GM12878 (cell line): ENCODE results near the gene BBX.

Experiments used
- NFIC ChIP-seq: IDR thresholded peaks from 2 replicates; pipeline ENCODE4 v1.6.1; 2012; ENCODE audit warnings: low read depth, mild to moderate bottlenecking, inconsistent platforms, low read length, moderate library complexity
- RCOR1 ChIP-seq: conservative IDR thresholded peaks from 2 replicates; pipeline ENCODE4 v1.6.1; 2012; ENCODE audit warnings: low read depth, low read length, improper control_type of control experiment
- ZNF24 ChIP-seq: fragments of 450-650 bp; IDR thresholded peaks from 2 replicates; pipeline ENCODE4 v1.6.1; 2017; ENCODE audit warnings: antibody characterized with exemption, mild to moderate bottlenecking
- TF ChIP-seq, protein P1 (sequence below): IDR thresholded peaks from 2 replicates; pipeline ENCODE4 v1.6.1; 2012; ENCODE audit warnings: low read depth, low read length, improper control_type of control experiment
- TF ChIP-seq, protein P2 (sequence below): fragments of 450-650 bp; IDR thresholded peaks from 2 replicates; pipeline ENCODE4 v1.6.1; 2016; ENCODE audit warnings: mild to moderate bottlenecking
- TF ChIP-seq, protein P3 (sequence below), 3 experiments: IDR thresholded peaks in 2 of 3; conservative IDR thresholded peaks in 1 of 3; 2 replicates each; pipeline ENCODE4 v1.5.1; 2011; ENCODE audit warnings: low read depth in 3 of 3, low read length in 3 of 3, mild to moderate bottlenecking in 3 of 3, control low read depth in 2 of 3, moderate library complexity in 2 of 3, inconsistent platforms in 1 of 3, mixed read lengths in 1 of 3; ENCODE audit not compliant: control insufficient read depth in 2 of 3, insufficient read depth in 1 of 3; ENCODE audit errors: extremely low read depth in 1 of 3

DNA sequence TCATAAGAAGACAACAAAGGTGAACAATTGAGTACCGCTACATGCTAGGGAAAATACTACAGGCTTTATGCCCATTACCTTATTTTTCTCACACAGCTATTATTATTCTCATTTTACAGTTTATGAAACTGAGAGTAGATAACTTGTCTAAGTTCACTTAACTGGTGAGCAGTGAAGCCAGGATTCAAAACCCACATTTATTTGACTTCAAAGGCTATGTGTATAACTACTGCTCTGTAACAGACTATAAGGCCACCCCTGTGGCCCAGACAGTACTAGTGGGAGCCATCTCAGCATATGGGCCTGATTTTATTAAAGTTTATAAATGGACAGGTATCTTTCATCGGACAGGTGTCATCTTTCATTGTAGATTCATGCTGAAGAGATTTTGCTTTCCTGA, 14.4 kb upstream of the BBX start:
- TF ChIP-seq, protein P1, sequence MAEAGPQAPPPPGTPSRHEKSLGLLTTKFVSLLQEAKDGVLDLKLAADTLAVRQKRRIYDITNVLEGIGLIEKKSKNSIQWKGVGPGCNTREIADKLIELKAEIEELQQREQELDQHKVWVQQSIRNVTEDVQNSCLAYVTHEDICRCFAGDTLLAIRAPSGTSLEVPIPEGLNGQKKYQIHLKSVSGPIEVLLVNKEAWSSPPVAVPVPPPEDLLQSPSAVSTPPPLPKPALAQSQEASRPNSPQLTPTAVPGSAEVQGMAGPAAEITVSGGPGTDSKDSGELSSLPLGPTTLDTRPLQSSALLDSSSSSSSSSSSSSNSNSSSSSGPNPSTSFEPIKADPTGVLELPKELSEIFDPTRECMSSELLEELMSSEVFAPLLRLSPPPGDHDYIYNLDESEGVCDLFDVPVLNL: no peak
- TF ChIP-seq, protein P2, sequence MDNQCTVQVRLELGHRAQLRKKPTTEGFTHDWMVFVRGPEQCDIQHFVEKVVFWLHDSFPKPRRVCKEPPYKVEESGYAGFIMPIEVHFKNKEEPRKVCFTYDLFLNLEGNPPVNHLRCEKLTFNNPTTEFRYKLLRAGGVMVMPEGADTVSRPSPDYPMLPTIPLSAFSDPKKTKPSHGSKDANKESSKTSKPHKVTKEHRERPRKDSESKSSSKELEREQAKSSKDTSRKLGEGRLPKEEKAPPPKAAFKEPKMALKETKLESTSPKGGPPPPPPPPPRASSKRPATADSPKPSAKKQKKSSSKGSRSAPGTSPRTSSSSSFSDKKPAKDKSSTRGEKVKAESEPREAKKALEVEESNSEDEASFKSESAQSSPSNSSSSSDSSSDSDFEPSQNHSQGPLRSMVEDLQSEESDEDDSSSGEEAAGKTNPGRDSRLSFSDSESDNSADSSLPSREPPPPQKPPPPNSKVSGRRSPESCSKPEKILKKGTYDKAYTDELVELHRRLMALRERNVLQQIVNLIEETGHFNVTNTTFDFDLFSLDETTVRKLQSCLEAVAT: no peak
- TF ChIP-seq, protein P3, sequence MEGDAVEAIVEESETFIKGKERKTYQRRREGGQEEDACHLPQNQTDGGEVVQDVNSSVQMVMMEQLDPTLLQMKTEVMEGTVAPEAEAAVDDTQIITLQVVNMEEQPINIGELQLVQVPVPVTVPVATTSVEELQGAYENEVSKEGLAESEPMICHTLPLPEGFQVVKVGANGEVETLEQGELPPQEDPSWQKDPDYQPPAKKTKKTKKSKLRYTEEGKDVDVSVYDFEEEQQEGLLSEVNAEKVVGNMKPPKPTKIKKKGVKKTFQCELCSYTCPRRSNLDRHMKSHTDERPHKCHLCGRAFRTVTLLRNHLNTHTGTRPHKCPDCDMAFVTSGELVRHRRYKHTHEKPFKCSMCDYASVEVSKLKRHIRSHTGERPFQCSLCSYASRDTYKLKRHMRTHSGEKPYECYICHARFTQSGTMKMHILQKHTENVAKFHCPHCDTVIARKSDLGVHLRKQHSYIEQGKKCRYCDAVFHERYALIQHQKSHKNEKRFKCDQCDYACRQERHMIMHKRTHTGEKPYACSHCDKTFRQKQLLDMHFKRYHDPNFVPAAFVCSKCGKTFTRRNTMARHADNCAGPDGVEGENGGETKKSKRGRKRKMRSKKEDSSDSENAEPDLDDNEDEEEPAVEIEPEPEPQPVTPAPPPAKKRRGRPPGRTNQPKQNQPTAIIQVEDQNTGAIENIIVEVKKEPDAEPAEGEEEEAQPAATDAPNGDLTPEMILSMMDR (IDR thresholded peaks at IDR 0.05 in 2 of 3, conservative IDR thresholded peaks at IDR 0.05 in 1 of 3; ENCODE audit: control insufficient read depth in 2 of 3, extremely low read depth in 1 of 3, insufficient read depth in 1 of 3, low read depth in 3 of 3, low read length in 3 of 3): no peak
- TF ChIP-seq RCOR1: no peak
- TF ChIP-seq ZNF24: no peak
- no peak for TF ChIP-seq NFIC
